ENCODE results near the gene RYR1. TPM values are rescaled to one million over a fixed set of nuclear protein-coding genes. Genes with fewer than 3 reads are reported as not detected.

The RYR1 gene
- polyA plus RNA-seq, 4 donors = 0.81 to 2.3 TPM; not detected in 2

DNA sequence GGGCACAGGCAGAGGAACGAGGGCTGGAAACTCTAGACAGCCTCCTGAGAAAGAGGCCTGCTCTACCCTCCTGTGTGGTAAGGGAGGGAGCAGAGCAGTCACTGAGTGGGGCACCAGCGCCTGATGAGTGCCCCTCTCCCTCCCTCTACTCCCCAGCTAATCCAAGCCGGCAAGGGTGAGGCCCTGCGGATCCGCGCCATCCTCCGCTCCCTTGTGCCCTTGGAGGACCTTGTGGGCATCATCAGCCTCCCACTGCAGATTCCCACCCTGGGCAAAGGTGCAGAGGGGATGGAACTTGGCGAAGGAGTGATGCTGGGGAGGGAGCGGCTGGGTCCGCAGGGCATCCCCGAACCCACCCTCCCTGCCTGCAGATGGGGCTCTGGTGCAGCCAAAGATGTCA lies 67.0 kb downstream of the RYR1 start:
- H3K4me3 ChIP-seq (ENCODE audit: low read depth in 1 of 3, low read length in 3 of 3) = no peak overlapping the region
- no peaks in the 10 kb centered on the region for H3K36me3 ChIP-seq (ENCODE audit: control insufficient read depth in 3 of 3, insufficient read depth in 2 of 3, low read depth in 1 of 3, low read length in 3 of 3)
- no peaks in the 10 kb centered on the region for H3K4me1 ChIP-seq (ENCODE audit: control insufficient read depth in 3 of 3, insufficient read depth in 2 of 3, low read depth in 1 of 3, low read length in 2 of 3)
- FAIRE-seq = no peak
- WGBS, 3 donors = 72 to 78% (median 76%) methylated on average over 9 to 11 of the region's 11 CpGs
- H3K27me3 ChIP-seq (ENCODE audit: control insufficient read depth in 3 of 3, insufficient read depth in 3 of 3, low read length in 3 of 3) = no peaks in the 10 kb centered on the region
- H3K9me3 ChIP-seq (ENCODE audit: control insufficient read depth in 2 of 2, insufficient read depth in 1 of 2, low read depth in 1 of 2, low read length in 1 of 2) = no peaks in the 10 kb centered on the region
- no peak for DNase-seq
- H3K27ac ChIP-seq (ENCODE audit: low read depth in 1 of 3, low read length in 2 of 3) = no peak overlapping the region

DNA sequence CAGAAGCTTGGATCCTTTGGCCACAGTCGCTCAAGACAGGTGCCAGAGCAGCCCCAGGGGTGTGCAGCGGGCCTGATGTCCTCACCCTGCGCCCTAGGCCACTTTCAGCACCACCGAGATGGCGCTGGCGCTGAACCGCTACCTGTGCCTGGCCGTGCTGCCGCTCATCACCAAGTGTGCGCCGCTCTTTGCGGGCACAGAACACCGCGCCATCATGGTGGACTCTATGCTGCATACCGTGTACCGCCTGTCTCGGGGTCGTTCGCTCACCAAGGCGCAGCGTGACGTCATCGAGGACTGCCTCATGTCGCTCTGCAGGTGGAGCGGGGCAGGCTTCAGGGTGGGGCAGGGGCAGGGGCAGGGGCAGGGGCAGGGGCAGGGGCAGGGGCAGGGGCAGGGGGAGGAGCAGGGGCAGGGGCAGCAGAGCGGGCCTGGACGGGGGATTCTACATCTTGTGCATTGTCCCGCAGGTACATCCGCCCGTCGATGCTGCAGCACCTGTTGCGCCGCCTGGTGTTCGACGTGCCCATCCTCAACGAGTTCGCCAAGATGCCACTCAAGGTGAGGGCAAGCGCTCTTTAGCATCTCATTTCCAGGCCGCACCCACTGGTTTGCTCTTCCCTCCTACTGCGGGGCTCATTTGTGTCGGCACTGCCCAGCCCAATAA lies 69.1 kb downstream of the RYR1 start:
- no peak for FAIRE-seq
- no peak overlapping the region for H3K27ac ChIP-seq (ENCODE audit: low read depth in 1 of 3, low read length in 2 of 3)
- H3K27me3 ChIP-seq (ENCODE audit: control insufficient read depth in 3 of 3, insufficient read depth in 3 of 3, low read length in 3 of 3) = no peaks in the 10 kb centered on the region
- no peak overlapping the region for H3K4me3 ChIP-seq (ENCODE audit: low read depth in 1 of 3, low read length in 3 of 3)
- no peaks in the 10 kb centered on the region for H3K4me1 ChIP-seq (ENCODE audit: control insufficient read depth in 3 of 3, insufficient read depth in 2 of 3, low read depth in 1 of 3, low read length in 2 of 3)
- no peak for DNase-seq
- no peaks in the 10 kb centered on the region for H3K36me3 ChIP-seq (ENCODE audit: control insufficient read depth in 3 of 3, insufficient read depth in 2 of 3, low read depth in 1 of 3, low read length in 3 of 3)
- H3K9me3 ChIP-seq (ENCODE audit: control insufficient read depth in 2 of 2, insufficient read depth in 1 of 2, low read depth in 1 of 2, low read length in 1 of 2) = no peaks in the 10 kb centered on the region
- 94 to 96% (median 94%) methylated on average over 35 to 41 of the region's 41 CpGs for WGBS, 3 donors

DNA sequence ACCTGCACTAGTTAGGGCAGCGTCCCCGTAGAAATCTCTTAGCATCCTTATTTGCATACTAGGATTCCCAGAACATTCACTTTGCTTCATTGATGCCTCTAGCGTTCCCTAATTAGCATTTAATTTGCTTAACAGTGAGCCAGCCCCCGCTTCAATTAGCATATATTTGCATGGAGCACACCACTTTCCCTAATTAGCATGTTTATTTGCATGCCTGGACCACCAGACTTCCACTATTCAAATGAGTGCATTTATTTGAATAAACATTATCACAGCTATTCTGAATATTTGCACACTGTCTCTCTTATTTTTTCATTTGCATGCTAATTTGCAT lies 69.6 kb downstream of the RYR1 start:
- Histone ChIP-seq H3K27ac (ENCODE audit: low read depth in 1 of 3, low read length in 2 of 3) (no peak overlapping the region), H3K4me3 (ENCODE audit: low read depth in 1 of 3, low read length in 3 of 3) (no peak overlapping the region), H3K36me3 (ENCODE audit: control insufficient read depth in 3 of 3, insufficient read depth in 2 of 3, low read depth in 1 of 3, low read length in 3 of 3) (no peaks in the 10 kb centered on the region), H3K9me3 (ENCODE audit: control insufficient read depth in 2 of 2, insufficient read depth in 1 of 2, low read depth in 1 of 2, low read length in 1 of 2) (no peaks in the 10 kb centered on the region), H3K27me3 (ENCODE audit: control insufficient read depth in 3 of 3, insufficient read depth in 3 of 3, low read length in 3 of 3) (no peaks in the 10 kb centered on the region), H3K4me1 (ENCODE audit: control insufficient read depth in 3 of 3, insufficient read depth in 2 of 3, low read depth in 1 of 3, low read length in 2 of 3) (no peaks in the 10 kb centered on the region)
- no peak for DNase-seq
- WGBS, 3 donors = 72 to 81% (median 80%) methylated on average over 4 of the region's 4 CpGs
- FAIRE-seq = no peak

DNA sequence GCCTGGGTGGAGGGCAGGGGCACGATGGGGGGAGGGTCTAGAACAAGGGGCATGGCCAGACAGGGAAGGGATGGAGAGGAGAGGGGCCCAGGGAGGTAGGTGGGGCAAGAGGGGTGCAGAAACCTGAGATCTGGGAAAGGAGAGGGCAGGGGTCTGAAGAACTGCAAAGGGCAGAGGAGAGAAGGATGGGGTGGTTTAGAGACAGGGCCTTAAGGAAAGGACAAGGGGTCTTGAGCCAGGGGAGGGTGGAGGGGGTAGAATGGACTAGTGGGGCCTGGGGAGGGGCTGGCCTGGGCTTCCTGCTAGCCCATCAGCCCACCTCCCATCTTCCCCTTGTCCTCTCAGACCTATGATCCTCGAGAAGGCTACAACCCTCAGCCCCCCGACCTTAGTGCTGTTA lies 72.5 kb downstream of the RYR1 start:
- Histone ChIP-seq H3K9me3 (ENCODE audit: control insufficient read depth in 2 of 2, insufficient read depth in 1 of 2, low read depth in 1 of 2, low read length in 1 of 2) (no peaks in the 10 kb centered on the region), H3K4me3 (ENCODE audit: low read depth in 1 of 3, low read length in 3 of 3) (no peak overlapping the region), H3K36me3 (ENCODE audit: control insufficient read depth in 3 of 3, insufficient read depth in 2 of 3, low read depth in 1 of 3, low read length in 3 of 3) (no peaks in the 10 kb centered on the region), H3K27ac (ENCODE audit: low read depth in 1 of 3, low read length in 2 of 3) (no peak overlapping the region), H3K4me1 (ENCODE audit: control insufficient read depth in 3 of 3, insufficient read depth in 2 of 3, low read depth in 1 of 3, low read length in 2 of 3) (no peaks in the 10 kb centered on the region), H3K27me3 (ENCODE audit: control insufficient read depth in 3 of 3, insufficient read depth in 3 of 3, low read length in 3 of 3) (no peaks in the 10 kb centered on the region)
- FAIRE-seq (no peak), DNase-seq (no peak)
- 50 to 69% (median 53%) methylated on average over 3 of the region's 3 CpGs for WGBS, 3 donors

DNA sequence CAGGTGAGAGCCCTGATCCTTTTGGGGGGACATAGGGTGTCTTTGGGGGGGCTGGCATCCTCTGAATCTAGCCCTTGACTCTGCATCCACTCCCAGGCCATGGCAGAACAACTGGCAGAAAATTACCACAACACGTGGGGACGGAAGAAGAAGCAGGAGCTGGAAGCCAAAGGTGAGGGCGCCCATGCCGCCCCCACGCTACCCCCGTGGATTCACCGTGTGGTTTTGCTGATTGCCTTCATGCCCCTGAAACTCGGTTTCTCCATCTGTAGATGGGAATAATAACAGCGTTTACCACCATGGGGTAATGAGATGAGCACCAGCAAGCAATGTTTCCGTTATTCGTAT lies 72.9 kb downstream of the RYR1 start:
- Histone ChIP-seq H3K4me1 (ENCODE audit: control insufficient read depth in 3 of 3, insufficient read depth in 2 of 3, low read depth in 1 of 3, low read length in 2 of 3) (no peaks in the 10 kb centered on the region), H3K27ac (ENCODE audit: low read depth in 1 of 3, low read length in 2 of 3) (no peak overlapping the region), H3K4me3 (ENCODE audit: low read depth in 1 of 3, low read length in 3 of 3) (no peak overlapping the region), H3K9me3 (ENCODE audit: control insufficient read depth in 2 of 2, insufficient read depth in 1 of 2, low read depth in 1 of 2, low read length in 1 of 2) (no peaks in the 10 kb centered on the region), H3K36me3 (ENCODE audit: control insufficient read depth in 3 of 3, insufficient read depth in 2 of 3, low read depth in 1 of 3, low read length in 3 of 3) (no peaks in the 10 kb centered on the region), H3K27me3 (ENCODE audit: control insufficient read depth in 3 of 3, insufficient read depth in 3 of 3, low read length in 3 of 3) (no peaks in the 10 kb centered on the region)
- 77 to 84% (median 79%) methylated on average over 11 of the region's 11 CpGs for WGBS, 3 donors
- DNase-seq (no peak), FAIRE-seq (no peak)

DNA sequence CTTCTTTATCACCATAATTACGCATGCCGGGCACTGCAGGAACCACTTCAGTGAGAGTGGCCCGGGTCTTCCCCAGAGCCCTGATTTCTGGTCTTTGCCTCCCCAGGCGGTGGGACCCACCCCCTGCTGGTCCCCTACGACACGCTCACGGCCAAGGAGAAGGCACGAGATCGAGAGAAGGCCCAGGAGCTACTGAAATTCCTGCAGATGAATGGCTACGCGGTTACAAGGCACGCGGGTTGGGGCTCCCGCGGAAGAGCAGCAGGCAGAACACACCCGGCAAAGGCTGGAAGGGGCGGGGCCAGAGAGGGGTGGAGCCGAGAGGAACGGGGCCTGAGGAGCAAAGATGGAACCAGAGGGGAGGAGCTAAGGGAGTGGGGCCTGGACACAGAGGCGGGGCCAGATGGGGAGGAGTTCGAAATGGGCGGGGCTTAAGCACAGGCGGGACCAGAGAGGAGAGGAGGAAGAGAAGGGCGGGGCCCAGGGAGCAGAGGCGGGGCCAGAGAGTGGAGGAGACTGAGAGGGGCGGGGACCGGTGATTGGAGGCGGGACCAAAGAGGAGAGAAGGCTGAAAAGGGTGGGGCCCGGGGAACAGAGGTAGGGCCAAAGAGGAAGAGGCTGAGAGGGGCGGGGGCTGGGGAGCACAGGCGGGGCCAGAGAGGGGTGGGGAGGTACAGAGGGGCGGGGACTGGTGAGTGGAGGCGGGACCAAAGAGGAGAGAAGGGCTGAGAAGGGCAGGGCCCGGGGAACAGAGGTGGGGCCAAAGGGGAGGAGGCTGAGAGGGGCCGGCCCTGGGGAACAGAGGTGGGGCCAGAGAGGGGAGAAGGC lies 73.4 kb downstream of the RYR1 start:
- Histone ChIP-seq H3K4me3 (ENCODE audit: low read depth in 1 of 3, low read length in 3 of 3) (no peak overlapping the region), H3K27me3 (ENCODE audit: control insufficient read depth in 3 of 3, insufficient read depth in 3 of 3, low read length in 3 of 3) (no peaks in the 10 kb centered on the region), H3K9me3 (ENCODE audit: control insufficient read depth in 2 of 2, insufficient read depth in 1 of 2, low read depth in 1 of 2, low read length in 1 of 2) (no peaks in the 10 kb centered on the region), H3K4me1 (ENCODE audit: control insufficient read depth in 3 of 3, insufficient read depth in 2 of 3, low read depth in 1 of 3, low read length in 2 of 3) (no peaks in the 10 kb centered on the region), H3K36me3 (ENCODE audit: control insufficient read depth in 3 of 3, insufficient read depth in 2 of 3, low read depth in 1 of 3, low read length in 3 of 3) (no peaks in the 10 kb centered on the region), H3K27ac (ENCODE audit: low read depth in 1 of 3, low read length in 2 of 3) (no peak overlapping the region)
- no peak for FAIRE-seq
- 18 to 30% (median 21%) methylated on average over 32 to 35 of the region's 35 CpGs for WGBS, 3 donors
- DNase-seq = peak; percentile 79 to 88

DNA sequence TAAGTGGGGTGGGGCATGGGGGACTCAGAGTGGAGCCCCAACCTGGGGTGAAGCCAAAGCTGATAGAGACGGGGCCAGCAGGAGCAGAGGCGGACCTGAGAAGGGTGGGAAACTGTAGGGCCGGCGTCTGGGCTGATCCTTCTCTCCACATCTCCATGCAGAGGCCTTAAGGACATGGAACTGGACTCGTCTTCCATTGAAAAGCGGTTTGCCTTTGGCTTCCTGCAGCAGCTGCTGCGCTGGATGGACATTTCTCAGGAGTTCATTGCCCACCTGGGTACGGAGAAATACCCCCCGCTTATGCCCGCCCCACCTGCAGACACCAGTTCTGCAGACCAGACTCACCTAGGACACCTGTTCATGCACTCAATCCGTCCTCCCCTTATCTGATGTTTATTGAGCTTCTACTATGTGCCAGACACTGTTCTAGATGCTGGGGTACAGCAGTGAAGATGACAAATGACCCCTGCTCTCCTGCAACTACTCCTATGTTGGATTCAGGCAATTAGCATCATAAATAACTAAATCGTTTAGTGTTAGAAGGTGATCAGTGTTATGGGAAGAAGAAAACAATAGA lies 74.1 kb downstream of the RYR1 start:
- Histone ChIP-seq H3K4me1 (ENCODE audit: control insufficient read depth in 3 of 3, insufficient read depth in 2 of 3, low read depth in 1 of 3, low read length in 2 of 3) (no peaks in the 10 kb centered on the region), H3K9me3 (ENCODE audit: control insufficient read depth in 2 of 2, insufficient read depth in 1 of 2, low read depth in 1 of 2, low read length in 1 of 2) (no peaks in the 10 kb centered on the region), H3K36me3 (ENCODE audit: control insufficient read depth in 3 of 3, insufficient read depth in 2 of 3, low read depth in 1 of 3, low read length in 3 of 3) (no peaks in the 10 kb centered on the region), H3K27ac (ENCODE audit: low read depth in 1 of 3, low read length in 2 of 3) (no peak overlapping the region), H3K4me3 (ENCODE audit: low read depth in 1 of 3, low read length in 3 of 3) (no peak overlapping the region), H3K27me3 (ENCODE audit: control insufficient read depth in 3 of 3, insufficient read depth in 3 of 3, low read length in 3 of 3) (no peaks in the 10 kb centered on the region)
- WGBS, 3 donors = 50 to 67% (median 63%) methylated on average over 12 of the region's 12 CpGs
- DNase-seq (no peak), FAIRE-seq (no peak)

DNA sequence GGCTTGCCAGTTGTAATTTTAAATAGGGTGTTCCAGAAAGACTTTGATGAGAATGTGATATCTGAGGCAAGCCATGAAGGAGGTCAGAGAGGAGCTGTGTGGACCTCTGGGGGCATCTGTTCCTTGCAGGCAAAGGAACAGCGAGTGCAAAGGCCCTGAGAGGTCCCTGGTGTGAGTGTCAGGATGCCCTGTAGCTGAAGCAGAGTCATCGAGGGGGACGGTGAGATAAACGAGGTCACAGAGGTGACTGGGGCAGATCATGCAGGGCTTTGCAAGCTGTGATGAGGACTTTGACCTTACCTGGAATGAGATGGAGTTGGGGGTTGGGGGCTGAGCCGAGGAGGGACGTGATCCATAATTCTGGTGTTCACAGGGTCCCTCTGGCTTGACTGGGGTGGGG lies 75.0 kb downstream of the RYR1 start:
- no peaks in the 10 kb centered on the region for H3K9me3 ChIP-seq (ENCODE audit: control insufficient read depth in 2 of 2, insufficient read depth in 1 of 2, low read depth in 1 of 2, low read length in 1 of 2)
- no peak for DNase-seq
- no peaks in the 10 kb centered on the region for H3K36me3 ChIP-seq (ENCODE audit: control insufficient read depth in 3 of 3, insufficient read depth in 2 of 3, low read depth in 1 of 3, low read length in 3 of 3)
- WGBS, 3 donors = 13 to 49% (median 21%) methylated on average over 6 of the region's 6 CpGs
- no peak overlapping the region for H3K27ac ChIP-seq (ENCODE audit: low read depth in 1 of 3, low read length in 2 of 3)
- H3K27me3 ChIP-seq (ENCODE audit: control insufficient read depth in 3 of 3, insufficient read depth in 3 of 3, low read length in 3 of 3) = no peaks in the 10 kb centered on the region
- FAIRE-seq = no peak
- H3K4me1 ChIP-seq (ENCODE audit: control insufficient read depth in 3 of 3, insufficient read depth in 2 of 3, low read depth in 1 of 3, low read length in 2 of 3) = no peaks in the 10 kb centered on the region
- H3K4me3 ChIP-seq (ENCODE audit: low read depth in 1 of 3, low read length in 3 of 3) = no peak overlapping the region
